ENCODE data around the gene MROH9.

MROH9 gene

GRCh38 chr1:170993151-170993550, 57.8 kb downstream of the MROH9 start:
- H3K27ac Mint-ChIP-seq: no peak overlapping the region
- H3K36me3 Mint-ChIP-seq: no peaks in the 10 kb centered on the region
- no peaks in the 10 kb centered on the region for H3K27me3 Mint-ChIP-seq
- H3K9me3 Mint-ChIP-seq: no peaks in the 10 kb centered on the region
- CTCF ChIA-PET: no interaction called here
- no peak overlapping the region for H3K4me3 Mint-ChIP-seq
- DNase-seq: no peak
- no peaks in the 10 kb centered on the region for H3K4me1 Mint-ChIP-seq

GRCh38 chr1:170993717-170994116, 58.4 kb downstream of the MROH9 start:
- H3K4me1 Mint-ChIP-seq: no peaks in the 10 kb centered on the region
- H3K9me3 Mint-ChIP-seq: no peaks in the 10 kb centered on the region
- no peaks in the 10 kb centered on the region for H3K27me3 Mint-ChIP-seq
- no peak for DNase-seq
- no peak overlapping the region for H3K27ac Mint-ChIP-seq
- H3K36me3 Mint-ChIP-seq: no peaks in the 10 kb centered on the region
- H3K4me3 Mint-ChIP-seq: no peak overlapping the region
- CTCF ChIA-PET: no interaction called here

DNA sequence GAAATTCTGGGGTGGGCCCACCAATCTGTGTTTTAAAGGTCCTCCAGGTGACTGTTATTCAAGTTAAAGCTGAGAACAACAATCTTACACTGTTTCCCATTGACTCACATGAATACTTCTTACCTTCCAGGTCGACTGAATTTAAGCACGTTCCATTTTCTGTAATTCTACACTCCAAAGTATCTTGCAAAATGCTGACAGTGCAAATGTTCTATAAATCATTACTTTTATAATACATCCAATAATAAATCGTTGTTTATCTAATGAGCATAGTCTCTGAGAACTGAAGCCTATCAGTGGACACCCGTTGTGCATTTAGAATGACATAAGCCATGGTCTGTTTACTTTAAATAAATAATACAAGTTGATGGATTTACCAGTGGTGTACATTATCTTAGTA, 79.5 kb downstream of the MROH9 start:
- Mint-ChIP-seq H3K36me3 (no peaks in the 10 kb centered on the region), H3K4me1 (no peaks in the 10 kb centered on the region), H3K27ac (no peak overlapping the region), H3K4me3 (no peak overlapping the region), H3K9me3 (peaks cover 2% of the 10 kb centered on the region), H3K27me3 (no peaks in the 10 kb centered on the region)
- DNase-seq: no peak
- CTCF ChIA-PET: no interaction called here

- no peaks in the 10 kb centered on the region for H3K4me1 Mint-ChIP-seq
- H3K27ac Mint-ChIP-seq: no peak overlapping the region
- H3K4me3 Mint-ChIP-seq: no peak overlapping the region
- no peaks in the 10 kb centered on the region for H3K36me3 Mint-ChIP-seq
- CTCF ChIA-PET: no interaction called here
- no peaks in the 10 kb centered on the region for H3K27me3 Mint-ChIP-seq
- no peak for DNase-seq
- peaks cover 2% of the 10 kb centered on the region for H3K9me3 Mint-ChIP-seq
Observed at GRCh38 chr1:171017426-171017825, 82.1 kb downstream of the MROH9 start.

GRCh38 chr1:171019971-171020370, 84.6 kb downstream of the MROH9 start:
- Mint-ChIP-seq H3K36me3 (no peaks in the 10 kb centered on the region), H3K9me3 (peaks cover 2% of the 10 kb centered on the region), H3K4me3 (no peak overlapping the region), H3K27ac (no peak overlapping the region), H3K27me3 (no peaks in the 10 kb centered on the region), H3K4me1 (no peaks in the 10 kb centered on the region)
- CTCF ChIA-PET: no interaction called here
- no peak for DNase-seq

DNA sequence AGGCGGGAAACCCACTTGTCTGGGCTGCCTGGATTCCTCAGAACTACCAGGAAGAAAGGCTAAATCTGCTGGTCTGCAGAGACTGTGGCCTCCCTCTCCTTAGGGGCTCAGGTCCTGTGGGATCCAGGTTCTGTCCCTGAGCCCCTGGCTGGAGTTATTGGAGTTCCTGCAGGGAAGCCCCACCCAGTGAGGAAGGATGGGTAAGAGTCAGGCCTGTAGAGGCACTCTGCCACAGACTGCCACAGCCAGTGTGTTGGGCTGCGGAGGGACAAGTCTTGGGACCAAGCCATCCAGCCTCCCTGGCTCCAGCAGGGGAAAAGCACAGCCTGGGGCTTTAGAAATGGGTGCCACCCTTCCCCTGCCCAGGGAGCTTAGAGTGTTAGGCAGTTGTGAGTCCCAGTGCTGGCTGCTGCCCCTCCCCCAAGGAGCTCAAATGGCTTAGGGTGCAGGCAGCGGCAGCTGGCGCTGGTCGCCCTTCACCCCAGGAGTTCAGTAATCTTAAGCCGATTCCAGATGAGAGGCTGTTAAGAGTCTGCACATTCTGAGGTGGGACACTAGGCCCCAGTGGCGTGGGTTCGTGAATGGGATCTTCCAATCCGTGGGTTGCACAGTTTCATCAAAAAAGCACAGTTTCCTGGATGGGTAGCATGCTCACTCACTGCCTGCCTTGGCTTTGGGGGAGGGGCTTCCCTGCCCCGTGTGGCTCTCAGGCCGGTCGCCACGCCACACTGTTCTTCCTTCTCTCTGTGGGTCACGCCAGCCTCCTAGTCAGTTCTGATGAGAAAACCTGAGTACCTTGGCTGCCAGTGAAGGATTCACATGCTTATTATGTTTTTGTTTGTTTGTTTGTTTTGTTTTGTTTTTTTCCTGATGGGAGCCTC, 97.7 kb downstream of the MROH9 start:
- no peak for DNase-seq
- no peaks in the 10 kb centered on the region for H3K27me3 Mint-ChIP-seq
- H3K9me3 Mint-ChIP-seq: no peaks in the 10 kb centered on the region
- no peaks in the 10 kb centered on the region for H3K36me3 Mint-ChIP-seq
- H3K4me1 Mint-ChIP-seq: no peaks in the 10 kb centered on the region
- H3K27ac Mint-ChIP-seq: no peak overlapping the region
- H3K4me3 Mint-ChIP-seq: no peak overlapping the region
- CTCF ChIA-PET: no interaction called here

DNA sequence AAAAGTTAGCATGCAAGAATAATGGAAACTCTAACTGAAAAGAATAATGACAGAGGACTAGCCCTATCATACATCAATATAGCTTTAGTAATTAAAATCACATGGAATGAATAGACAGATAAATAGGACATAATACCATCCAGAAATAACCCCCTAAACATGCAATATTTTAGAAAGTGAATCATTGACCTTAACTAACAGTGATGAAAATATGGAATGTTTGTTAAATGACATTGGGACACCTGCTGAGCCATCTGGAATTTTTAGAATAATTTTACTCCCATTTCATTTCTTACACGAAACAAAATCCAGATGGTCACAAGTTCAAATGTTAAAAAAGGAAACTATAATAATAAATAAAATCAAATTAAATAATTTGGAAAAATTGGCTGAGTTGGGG, 102.3 kb downstream of the MROH9 start:
- Mint-ChIP-seq H3K4me1 (no peaks in the 10 kb centered on the region), H3K4me3 (no peak overlapping the region), H3K27me3 (no peaks in the 10 kb centered on the region), H3K9me3 (no peaks in the 10 kb centered on the region), H3K36me3 (no peaks in the 10 kb centered on the region), H3K27ac (no peak overlapping the region)
- CTCF ChIA-PET: no interaction called here
- DNase-seq: no peak

DNA sequence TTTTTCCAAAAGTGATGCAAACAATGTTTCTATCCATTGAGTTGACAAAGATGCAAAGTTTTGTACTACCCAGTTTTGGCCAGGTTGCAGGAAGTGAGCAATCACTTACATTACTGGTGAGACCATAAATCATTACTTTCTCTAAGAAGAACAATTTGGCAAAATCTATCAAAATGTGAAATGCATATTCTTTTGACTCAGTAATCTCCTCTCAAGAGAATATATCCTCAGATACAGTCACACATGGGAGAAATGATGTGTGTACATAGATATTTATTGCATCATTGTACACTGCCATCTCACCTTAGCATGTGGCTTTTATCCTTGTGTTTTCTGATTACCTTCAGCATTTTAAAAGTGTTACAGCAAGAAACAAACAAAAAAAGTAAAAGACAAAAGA, 103.0 kb downstream of the MROH9 start:
- no peak overlapping the region for H3K4me3 Mint-ChIP-seq
- no peak overlapping the region for H3K27ac Mint-ChIP-seq
- H3K9me3 Mint-ChIP-seq: no peaks in the 10 kb centered on the region
- CTCF ChIA-PET: no interaction called here
- H3K36me3 Mint-ChIP-seq: no peaks in the 10 kb centered on the region
- H3K4me1 Mint-ChIP-seq: no peaks in the 10 kb centered on the region
- no peak for DNase-seq
- no peaks in the 10 kb centered on the region for H3K27me3 Mint-ChIP-seq

GRCh38 chr1:171048014-171048413, 112.7 kb downstream of the MROH9 start:
- no peak for DNase-seq
- no peaks in the 10 kb centered on the region for H3K27me3 Mint-ChIP-seq
- no peak overlapping the region for H3K27ac Mint-ChIP-seq
- no peaks in the 10 kb centered on the region for H3K4me1 Mint-ChIP-seq
- no peaks in the 10 kb centered on the region for H3K36me3 Mint-ChIP-seq
- H3K4me3 Mint-ChIP-seq: no peak overlapping the region
- CTCF ChIA-PET: no interaction called here
- H3K9me3 Mint-ChIP-seq: peaks cover 4% of the 10 kb centered on the region

- no peak overlapping the region for H3K27ac Mint-ChIP-seq
- no peak overlapping the region for H3K4me3 Mint-ChIP-seq
- H3K27me3 Mint-ChIP-seq: no peaks in the 10 kb centered on the region
- H3K36me3 Mint-ChIP-seq: no peaks in the 10 kb centered on the region
- CTCF ChIA-PET: no interaction called here
- peaks cover 4% of the 10 kb centered on the region for H3K9me3 Mint-ChIP-seq
- DNase-seq: no peak
- no peaks in the 10 kb centered on the region for H3K4me1 Mint-ChIP-seq
Observed at GRCh38 chr1:171052977-171053376, 117.6 kb downstream of the MROH9 start.

- no peak overlapping the region for H3K27ac Mint-ChIP-seq
- DNase-seq: no peak
- CTCF ChIA-PET: no interaction called here
- H3K4me1 Mint-ChIP-seq: no peaks in the 10 kb centered on the region
- H3K4me3 Mint-ChIP-seq: no peak overlapping the region
- H3K36me3 Mint-ChIP-seq: no peaks in the 10 kb centered on the region
- H3K9me3 Mint-ChIP-seq: peaks cover 4% of the 10 kb centered on the region
- no peaks in the 10 kb centered on the region for H3K27me3 Mint-ChIP-seq
Observed at GRCh38 chr1:171055966-171056643, 120.8 kb downstream of the MROH9 start.

- no peaks in the 10 kb centered on the region for H3K27me3 Mint-ChIP-seq
- H3K36me3 Mint-ChIP-seq: no peaks in the 10 kb centered on the region
- no peak overlapping the region for H3K27ac Mint-ChIP-seq
- H3K4me1 Mint-ChIP-seq: no peaks in the 10 kb centered on the region
- no peak for DNase-seq
- H3K9me3 Mint-ChIP-seq: peaks cover 4% of the 10 kb centered on the region
- CTCF ChIA-PET: no interaction called here
- no peak overlapping the region for H3K4me3 Mint-ChIP-seq
Observed at GRCh38 chr1:171061425-171062143, 126.2 kb downstream of the MROH9 start.

- CTCF ChIA-PET: no interaction called here
- Mint-ChIP-seq H3K4me1 (no peaks in the 10 kb centered on the region), H3K9me3 (no peaks in the 10 kb centered on the region), H3K27ac (no peak overlapping the region), H3K4me3 (no peak overlapping the region), H3K27me3 (no peaks in the 10 kb centered on the region), H3K36me3 (no peaks in the 10 kb centered on the region)
- no peak for DNase-seq
Observed at GRCh38 chr1:171062902-171063301, 127.6 kb downstream of the MROH9 start.

GRCh38 chr1:171075041-171075440, 139.7 kb downstream of the MROH9 start:
- DNase-seq: no peak
- no peak overlapping the region for H3K27ac Mint-ChIP-seq
- H3K4me3 Mint-ChIP-seq: no peak overlapping the region
- no peaks in the 10 kb centered on the region for H3K9me3 Mint-ChIP-seq
- H3K4me1 Mint-ChIP-seq: no peaks in the 10 kb centered on the region
- H3K27me3 Mint-ChIP-seq: no peaks in the 10 kb centered on the region
- CTCF ChIA-PET: no interaction called here
- no peaks in the 10 kb centered on the region for H3K36me3 Mint-ChIP-seq

DNA sequence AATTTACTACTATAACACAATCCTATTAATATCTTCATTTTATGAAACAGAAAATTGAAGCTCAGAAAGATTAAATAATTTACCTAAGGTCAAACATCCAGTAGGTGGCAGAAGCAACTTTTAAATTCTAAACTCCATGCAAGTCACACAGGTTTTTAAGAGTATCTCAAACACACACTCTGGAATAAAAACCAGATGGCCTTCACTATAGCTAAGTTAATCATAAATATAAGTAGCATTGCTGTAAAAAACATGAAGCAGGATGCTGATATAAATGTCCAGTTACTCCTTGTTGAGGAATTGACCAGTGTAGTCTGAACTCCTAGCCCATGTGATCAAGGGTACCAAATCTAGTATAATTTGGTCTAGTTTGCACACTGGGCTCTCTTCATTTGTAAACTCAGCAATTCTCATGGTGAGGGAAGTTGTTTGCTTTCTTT, 146.0 kb downstream of the MROH9 start:
- no peaks in the 10 kb centered on the region for H3K9me3 Mint-ChIP-seq
- H3K4me1 Mint-ChIP-seq: no peaks in the 10 kb centered on the region
- DNase-seq: no peak
- H3K36me3 Mint-ChIP-seq: no peaks in the 10 kb centered on the region
- no peaks in the 10 kb centered on the region for H3K27me3 Mint-ChIP-seq
- no peak overlapping the region for H3K4me3 Mint-ChIP-seq
- CTCF ChIA-PET: interaction anchor here (1.7 to 1.8 kb wide), 2 partner anchors 145 to 232 kb away, joined by 4 to 10 read pairs; partner anchors contain the start of gene FMO4
- H3K27ac Mint-ChIP-seq: no peak overlapping the region
